Activated CD4-positive, alpha-beta T cell treated with anti-CD3 and anti-CD28 coated beads for 48 hours (primary cell): Measurements from ENCODE around the gene ERO1B.
"Not testable (repeated sequence)": the region's sequence is repeated elsewhere in the genome, so short reads cannot be mapped to it uniquely, and the experiment has no call there.

Source experiments
- DNase-seq: peaks from one replicate; pipeline ENCODE4 v3.0.0-alpha.2; 2020

Gene ERO1B

GRCh38 chr1:236247286-236247685 is 34.5 kb downstream of the ERO1B start:
- DNase-seq: no peak

- no peak for DNase-seq
These were observed 39.2 kb downstream of the ERO1B start for GRCh38 chr1:236242568-236242967.

DNA sequence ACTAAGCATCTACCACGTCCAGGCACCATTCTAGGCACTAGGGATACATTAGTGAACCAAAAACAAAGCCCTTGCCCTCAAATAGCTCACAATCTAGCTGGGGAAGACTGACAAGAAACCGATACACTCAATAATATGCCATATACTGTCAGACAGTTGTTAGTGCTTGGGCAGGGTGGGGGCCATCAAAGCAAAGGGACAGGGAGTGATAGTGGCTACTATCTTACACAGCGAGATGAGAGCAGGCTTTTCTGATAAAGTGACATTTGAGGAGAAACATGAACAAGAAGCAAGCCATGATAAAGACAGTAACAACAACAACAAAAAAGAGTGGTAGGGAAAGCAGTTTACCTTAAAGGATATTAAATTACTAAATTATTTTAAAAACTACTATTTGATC is 41.1 kb downstream of the ERO1B start:
- DNase-seq: no peak

DNA sequence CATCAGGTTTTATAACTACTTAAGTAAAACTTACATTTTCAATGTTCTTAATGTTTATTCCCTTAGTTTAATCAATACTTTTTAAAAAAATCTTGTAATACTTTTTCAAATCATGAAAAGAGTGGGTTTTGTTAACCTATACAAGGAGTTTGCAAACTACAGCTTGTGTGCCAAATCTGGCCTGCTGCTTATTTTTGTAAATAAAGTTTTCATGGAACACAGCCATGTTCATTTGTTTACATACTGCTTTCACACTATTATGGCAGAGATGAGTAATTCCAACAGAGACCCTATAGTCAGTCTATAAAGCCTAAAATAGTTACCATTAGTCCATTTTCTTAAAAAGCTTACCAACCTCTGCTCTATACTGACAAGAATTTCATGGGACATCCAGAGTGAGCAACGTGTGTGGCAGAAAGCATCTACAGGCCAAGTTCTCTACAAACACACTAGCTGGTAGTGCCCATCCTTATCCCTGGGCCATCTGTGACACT is 42.6 kb downstream of the ERO1B start:
- no peak for DNase-seq

- DNase-seq: no peak
These were observed 46.6 kb downstream of the ERO1B start for GRCh38 chr1:236235116-236235515.

- DNase-seq: no peak
These were observed 53.3 kb downstream of the ERO1B start for GRCh38 chr1:236228411-236228810.

DNA sequence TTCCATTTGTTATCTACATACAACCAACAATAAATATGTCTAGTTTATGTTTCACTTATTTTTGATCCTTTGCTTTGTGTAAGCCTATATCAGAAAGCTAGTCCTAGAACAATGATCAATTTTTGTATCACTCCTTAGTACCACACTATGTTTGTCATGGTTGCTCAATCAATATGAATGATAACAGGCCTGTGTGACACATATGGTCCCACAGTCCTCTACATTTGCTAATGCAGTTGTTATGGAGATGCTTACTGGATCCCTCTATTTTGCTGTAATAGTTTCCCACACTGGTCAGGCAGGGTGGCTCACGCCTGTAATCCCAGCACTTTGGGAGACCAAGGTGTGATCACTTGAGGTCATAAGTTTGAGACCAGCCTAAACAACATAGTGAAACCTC is 59.1 kb downstream of the ERO1B start:
- DNase-seq: no peak

DNA sequence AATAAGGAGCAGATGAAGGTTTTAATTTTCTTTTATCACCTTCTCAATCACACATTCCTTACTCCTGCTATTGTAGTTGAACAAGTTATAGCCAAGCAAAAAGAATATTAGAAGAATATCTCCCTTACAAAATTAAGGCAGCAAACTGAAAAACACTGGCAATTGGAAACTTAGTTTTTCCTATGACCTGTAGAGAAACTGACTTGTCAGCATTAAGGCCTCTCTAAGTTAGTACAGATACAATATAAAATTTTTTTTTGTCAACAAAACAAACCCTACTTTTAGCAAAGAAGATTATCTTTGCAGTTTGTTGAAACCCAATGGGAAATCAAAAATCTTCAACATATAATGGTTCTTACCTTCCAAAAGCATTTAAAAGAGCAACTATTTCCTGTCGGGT is 61.3 kb downstream of the ERO1B start:
- no peak for DNase-seq

- DNase-seq: no peak
These were observed 67.0 kb downstream of the ERO1B start for GRCh38 chr1:236214761-236215160.

DNA sequence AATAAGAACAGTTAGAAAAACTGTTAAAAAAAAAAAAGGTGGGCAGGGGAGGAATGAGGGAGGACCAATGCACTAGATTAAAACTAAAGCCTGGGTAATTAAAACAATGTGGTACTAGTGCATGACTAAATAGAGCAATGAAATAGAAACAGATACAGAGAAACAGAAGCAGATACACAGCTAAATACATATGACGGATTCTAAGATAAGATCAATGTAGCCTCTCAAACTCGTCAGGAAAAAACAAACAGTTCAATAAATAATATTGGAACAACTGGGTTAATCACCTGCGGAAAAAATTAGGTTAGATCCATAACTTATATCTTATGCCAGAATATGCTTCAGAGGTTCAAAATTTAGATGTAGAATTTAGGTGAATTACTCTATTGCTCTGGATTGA is 68.2 kb downstream of the ERO1B start:
- no peak for DNase-seq

DNA sequence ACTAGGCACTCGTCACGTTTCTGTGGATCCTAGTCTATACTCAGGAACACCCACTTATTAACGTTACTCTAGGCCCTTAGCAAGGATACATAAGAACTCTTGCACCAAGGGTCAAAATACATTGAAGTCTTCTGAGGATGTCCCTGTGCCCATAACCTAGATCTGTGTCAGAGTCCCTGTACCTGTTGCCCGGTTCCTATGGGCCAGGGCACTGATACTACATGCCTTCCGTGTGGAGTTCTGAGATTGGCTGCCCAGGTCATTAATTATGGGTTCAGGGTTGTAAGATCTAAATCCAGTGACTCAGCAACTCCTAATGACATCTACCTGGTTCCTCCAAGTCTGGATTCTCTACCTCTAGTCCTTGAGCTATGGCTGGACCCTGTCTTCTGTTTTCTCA is 69.9 kb downstream of the ERO1B start:
- DNase-seq: no peak

DNA sequence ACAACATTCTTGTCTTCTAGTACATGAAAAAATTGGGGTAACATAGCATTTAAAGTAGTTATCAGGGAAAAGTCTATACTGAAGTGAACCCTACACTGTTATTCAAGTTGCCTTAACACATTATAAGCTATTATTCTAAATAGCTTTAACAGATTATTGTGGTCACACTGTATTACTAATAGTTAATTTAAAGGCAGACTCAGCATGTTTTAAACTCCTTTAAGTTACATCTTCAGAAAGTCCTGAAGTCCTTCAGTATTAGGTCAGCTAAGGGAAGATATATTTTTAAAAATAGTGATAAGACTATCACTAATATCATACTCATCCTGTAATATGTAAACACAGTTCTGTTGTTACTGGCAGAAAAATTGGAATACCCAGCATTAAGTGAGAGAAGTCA is 72.0 kb downstream of the ERO1B start:
- DNase-seq: no peak

- no peak for DNase-seq
These were observed 72.6 kb downstream of the ERO1B start for GRCh38 chr1:236209185-236209584.

DNA sequence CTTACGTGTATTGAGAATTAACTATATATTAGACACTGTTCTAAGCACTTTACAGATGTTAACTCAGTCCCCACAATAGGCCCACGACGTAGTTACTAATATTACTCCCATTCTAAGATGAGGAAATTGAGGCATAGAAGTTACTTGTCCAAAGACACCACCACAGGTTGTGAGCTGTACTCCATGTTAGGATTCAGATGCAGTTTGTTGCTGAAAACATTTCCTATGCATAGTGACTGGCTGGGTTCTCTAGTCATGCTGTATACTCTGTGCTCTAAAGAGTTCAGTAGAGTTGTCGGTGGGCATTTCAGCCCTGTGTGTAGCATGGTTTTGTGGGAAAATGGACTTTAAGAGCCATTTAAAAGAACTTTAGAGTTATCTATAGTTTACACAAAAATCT is 74.2 kb downstream of the ERO1B start:
- DNase-seq: no peak

DNA sequence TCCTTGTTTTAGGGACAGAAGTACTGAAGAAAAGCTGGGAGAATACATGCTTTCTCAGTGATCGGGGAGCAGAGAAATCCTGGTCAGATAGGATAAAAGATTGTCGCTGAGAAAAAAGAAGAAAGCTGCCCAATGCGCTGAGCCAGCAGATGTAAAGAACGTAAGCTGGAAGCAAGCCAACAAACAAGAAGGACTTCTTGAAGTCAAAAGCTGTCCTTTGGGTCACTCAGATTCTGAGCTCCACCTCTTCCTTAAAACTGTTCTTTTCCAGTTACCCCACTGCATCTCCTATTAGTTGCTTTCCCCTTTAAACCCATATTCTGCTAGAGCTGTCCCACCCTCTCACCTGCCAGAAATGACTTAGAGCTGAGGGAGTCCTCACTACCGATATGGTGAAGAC is 74.6 kb downstream of the ERO1B start:
- no peak for DNase-seq

DNA sequence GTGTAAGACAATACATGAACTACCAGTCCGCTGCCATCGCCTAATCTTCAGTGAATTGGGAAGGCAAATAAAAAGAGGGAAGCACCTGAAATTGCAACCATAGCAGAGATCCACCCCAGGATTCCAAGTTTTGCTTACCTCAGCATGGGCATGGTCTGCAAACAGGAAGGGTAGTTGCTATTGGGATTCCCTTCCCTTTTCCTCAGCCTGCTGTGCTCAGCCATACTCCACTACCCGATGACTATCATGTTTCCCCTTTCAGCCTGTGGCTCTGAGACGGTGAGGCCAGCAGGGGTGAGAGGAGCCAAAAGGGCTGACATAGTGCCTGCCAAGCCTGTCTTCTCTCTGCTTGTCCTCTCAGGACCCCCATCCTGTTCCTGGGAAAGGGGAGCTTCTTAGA is 75.2 kb downstream of the ERO1B start:
- DNase-seq: no peak

- no peak for DNase-seq
These were observed 77.1 kb downstream of the ERO1B start for GRCh38 chr1:236204656-236205055.

DNA sequence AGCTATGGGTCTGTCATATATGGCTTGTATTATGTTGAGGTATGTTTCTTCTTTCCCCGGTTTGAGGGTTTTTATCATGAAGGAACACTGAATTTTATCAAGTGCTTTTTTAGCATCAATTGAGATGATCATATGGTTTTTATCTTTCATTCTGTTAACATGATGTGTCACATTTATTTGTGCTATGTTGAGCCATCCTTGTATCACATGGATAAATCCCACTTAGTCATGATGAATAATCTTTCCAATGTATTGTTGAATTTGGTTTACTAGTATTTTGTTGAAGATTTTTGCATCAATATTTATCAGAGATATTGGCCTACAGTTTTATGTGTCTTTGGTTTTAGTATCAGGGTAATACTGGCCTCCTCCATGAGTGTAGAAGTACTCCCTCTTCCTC is 77.7 kb downstream of the ERO1B start:
- DNase-seq: no peak

GRCh38 chr1:236201786-236202185 is 80.0 kb downstream of the ERO1B start:
- DNase-seq: no peak

DNA sequence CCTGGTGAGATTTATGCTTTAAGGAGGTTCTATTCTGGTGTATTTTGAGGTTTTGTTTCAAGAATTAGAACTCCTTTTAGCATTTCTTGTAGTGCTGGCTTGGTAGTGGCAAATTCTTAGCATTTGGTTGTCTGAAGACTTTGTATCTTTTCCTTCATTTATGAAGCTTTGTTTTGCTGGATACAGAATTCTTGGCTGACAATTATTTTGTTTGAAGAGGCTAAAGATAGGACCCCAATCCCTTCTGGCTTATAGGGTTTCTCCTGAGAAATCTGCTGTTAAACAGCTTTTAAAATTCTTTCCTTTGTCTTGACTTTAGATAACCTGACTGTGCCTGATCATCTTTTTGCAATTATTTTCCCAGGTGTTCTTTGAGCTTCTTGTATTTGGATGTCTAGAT is 80.8 kb downstream of the ERO1B start:
- DNase-seq: no peak

- DNase-seq: no peak
These were observed 88.6 kb downstream of the ERO1B start for GRCh38 chr1:236193184-236193583.

DNA sequence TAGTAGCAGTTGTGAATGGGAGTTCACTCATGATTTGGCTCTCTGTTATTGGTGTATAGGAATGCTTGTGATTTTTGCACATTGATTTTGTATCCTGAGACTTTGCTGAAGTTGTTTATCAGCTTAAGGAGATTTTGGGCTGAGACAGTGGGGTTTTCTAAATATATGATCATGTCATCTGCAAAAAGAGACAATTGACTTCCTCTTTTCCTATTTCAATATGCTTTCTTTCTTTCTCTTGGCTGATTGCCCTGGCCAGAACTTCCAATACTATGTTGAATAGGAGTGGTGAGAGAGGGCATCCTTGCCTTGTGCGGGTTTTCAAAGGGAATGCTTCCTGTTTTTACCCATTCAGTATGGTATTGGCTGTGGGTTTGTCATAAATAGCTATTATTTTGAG is 93.7 kb downstream of the ERO1B start:
- DNase-seq: not testable (repeated sequence)

GRCh38 chr1:236186471-236186870 is 95.3 kb downstream of the ERO1B start:
- not testable (repeated sequence) for DNase-seq

DNA sequence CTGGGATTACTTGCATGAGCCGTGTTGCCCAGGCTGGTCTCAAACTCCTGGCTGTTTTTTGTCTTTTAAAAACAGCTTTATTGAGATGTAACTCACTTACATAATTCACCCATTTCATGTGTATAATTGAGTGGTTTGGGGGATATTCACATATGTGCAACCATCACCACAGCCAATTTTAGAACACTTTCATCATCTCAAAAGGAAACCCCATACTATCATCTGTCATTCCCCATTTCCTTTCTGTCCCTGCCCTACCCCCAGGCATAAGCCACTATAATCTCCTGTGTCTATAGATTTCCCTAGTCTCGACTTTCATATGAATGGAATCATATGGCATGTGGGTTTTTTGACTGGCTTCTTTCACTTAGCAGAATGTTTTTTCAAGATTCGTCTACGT is 96.1 kb downstream of the ERO1B start:
- no peak for DNase-seq

- DNase-seq: no peak
These were observed 100.7 kb downstream of the ERO1B start for GRCh38 chr1:236181059-236181458.

DNA sequence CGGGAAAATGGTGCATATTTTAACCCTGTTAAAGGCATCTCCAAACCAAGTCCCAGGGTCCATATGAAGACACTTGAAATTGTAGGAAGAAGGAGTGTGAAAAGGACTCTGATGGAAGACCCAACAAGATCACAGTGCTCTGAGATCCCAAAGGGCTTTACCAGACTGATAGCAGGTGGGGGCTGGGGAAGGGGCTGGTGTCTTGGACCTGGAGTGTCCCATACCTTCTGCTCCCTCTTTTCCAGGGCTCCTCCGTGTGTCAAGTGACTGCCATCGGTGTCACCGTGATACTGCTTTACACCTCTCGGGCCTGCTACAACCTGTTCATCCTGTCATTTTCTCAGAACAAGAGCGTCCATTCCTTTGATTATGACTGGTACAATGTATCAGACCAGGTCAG is 102.1 kb downstream of the ERO1B start:
- DNase-seq: no peak
